ENCODE data around the gene ERLEC1.
"Not testable (repeated sequence)": the region's sequence is repeated elsewhere in the genome, so short reads cannot be mapped to it uniquely, and the experiment has no call there.

ERLEC1 gene

GRCh38 chr2:53813151-53813550 lies 26.3 kb downstream of the ERLEC1 start:
- no peak overlapping the region for H3K4me3 ChIP-seq (ENCODE audit: control insufficient read depth, low read depth, low read length)
- DNase-seq (ENCODE audit: low read depth) = no peak
- TF ChIP-seq CTCF (IDR thresholded peaks at IDR 0.05; ENCODE audit: control insufficient read depth, insufficient read depth, low read depth, low read length, missing control alignments) = no peak

- TF ChIP-seq CTCF (IDR thresholded peaks at IDR 0.05; ENCODE audit: control insufficient read depth, insufficient read depth, low read depth, low read length, missing control alignments) = no peak
- no peak for DNase-seq (ENCODE audit: low read depth)
- no peak overlapping the region for H3K4me3 ChIP-seq (ENCODE audit: control insufficient read depth, low read depth, low read length)
Observed at GRCh38 chr2:53818854-53819435, 32.1 kb downstream of the ERLEC1 start.

GRCh38 chr2:53819634-53820033 lies 32.8 kb downstream of the ERLEC1 start:
- no peak for TF ChIP-seq CTCF (IDR thresholded peaks at IDR 0.05; ENCODE audit: control insufficient read depth, insufficient read depth, low read depth, low read length, missing control alignments)
- no peak overlapping the region for H3K4me3 ChIP-seq (ENCODE audit: control insufficient read depth, low read depth, low read length)
- no peak for DNase-seq (ENCODE audit: low read depth)

- TF ChIP-seq CTCF (IDR thresholded peaks at IDR 0.05; ENCODE audit: control insufficient read depth, insufficient read depth, low read depth, low read length, missing control alignments) = no peak
- no peak overlapping the region for H3K4me3 ChIP-seq (ENCODE audit: control insufficient read depth, low read depth, low read length)
- no peak for DNase-seq (ENCODE audit: low read depth)
Observed at GRCh38 chr2:53820048-53820447, 33.2 kb downstream of the ERLEC1 start.

- DNase-seq (ENCODE audit: low read depth) = no peak
- no peak for TF ChIP-seq CTCF (IDR thresholded peaks at IDR 0.05; ENCODE audit: control insufficient read depth, insufficient read depth, low read depth, low read length, missing control alignments)
- no peak overlapping the region for H3K4me3 ChIP-seq (ENCODE audit: control insufficient read depth, low read depth, low read length)
Observed at GRCh38 chr2:53820711-53821110, 33.9 kb downstream of the ERLEC1 start.

GRCh38 chr2:53821810-53822209 lies 35.0 kb downstream of the ERLEC1 start:
- TF ChIP-seq CTCF (IDR thresholded peaks at IDR 0.05; ENCODE audit: control insufficient read depth, insufficient read depth, low read depth, low read length, missing control alignments) = no peak
- DNase-seq (ENCODE audit: low read depth) = no peak
- H3K4me3 ChIP-seq (ENCODE audit: control insufficient read depth, low read depth, low read length) = no peak overlapping the region

GRCh38 chr2:53823639-53824038 lies 36.8 kb downstream of the ERLEC1 start:
- not testable (repeated sequence) for H3K4me3 ChIP-seq (ENCODE audit: control insufficient read depth, low read depth, low read length); DNase-seq (ENCODE audit: low read depth)
